ENCODE data around the gene C3orf20. TPM values are rescaled to one million over a fixed set of nuclear protein-coding genes. Genes with fewer than 3 reads are reported as not detected.

C3orf20 gene
- total RNA-seq, 1 experiment from 2014 or later = not detected

- no peak for DNase-seq (ENCODE audit: low read depth)
These were observed 97.7 kb downstream of the C3orf20 start for GRCh38 chr3:14772533-14773138.

- no peak for DNase-seq (ENCODE audit: low read depth)
These were observed 98.3 kb downstream of the C3orf20 start for GRCh38 chr3:14773281-14773680.

- DNase-seq (ENCODE audit: low read depth) = no peak
These were observed 98.8 kb downstream of the C3orf20 start for GRCh38 chr3:14773691-14774128.

GRCh38 chr3:14774431-14774830 lies 99.5 kb downstream of the C3orf20 start:
- no peak for DNase-seq (ENCODE audit: low read depth)

GRCh38 chr3:14775011-14775410 lies 100.1 kb downstream of the C3orf20 start:
- DNase-seq (ENCODE audit: low read depth) = no peak

- no peak for DNase-seq (ENCODE audit: low read depth)
These were observed 100.6 kb downstream of the C3orf20 start for GRCh38 chr3:14775563-14775962.

GRCh38 chr3:14779069-14779685 lies 104.2 kb downstream of the C3orf20 start:
- no peak for DNase-seq (ENCODE audit: low read depth)

- peak; percentile 27 for DNase-seq (ENCODE audit: low read depth)
These were observed 106.1 kb downstream of the C3orf20 start for GRCh38 chr3:14780927-14781507.

GRCh38 chr3:14783480-14784086 lies 108.6 kb downstream of the C3orf20 start:
- DNase-seq (ENCODE audit: low read depth) = no peak

GRCh38 chr3:14784087-14784681 lies 109.2 kb downstream of the C3orf20 start:
- DNase-seq (ENCODE audit: low read depth) = no peak

GRCh38 chr3:14785207-14786155 lies 110.5 kb downstream of the C3orf20 start:
- no peak for DNase-seq (ENCODE audit: low read depth)

GRCh38 chr3:14786369-14786768 lies 111.4 kb downstream of the C3orf20 start:
- DNase-seq (ENCODE audit: low read depth) = no peak

- DNase-seq (ENCODE audit: low read depth) = no peak
These were observed 112.7 kb downstream of the C3orf20 start for GRCh38 chr3:14787630-14788029.

GRCh38 chr3:14788644-14789043 lies 113.7 kb downstream of the C3orf20 start:
- DNase-seq (ENCODE audit: low read depth) = no peak

- DNase-seq (ENCODE audit: low read depth) = no peak
These were observed 114.3 kb downstream of the C3orf20 start for GRCh38 chr3:14789221-14789620.

GRCh38 chr3:14789640-14790285 lies 114.8 kb downstream of the C3orf20 start:
- no peak for DNase-seq (ENCODE audit: low read depth)

- peak; percentile 18 for DNase-seq (ENCODE audit: low read depth)
These were observed 116.5 kb downstream of the C3orf20 start for GRCh38 chr3:14791343-14791945.

- no peak for DNase-seq (ENCODE audit: low read depth)
These were observed 117.8 kb downstream of the C3orf20 start for GRCh38 chr3:14792691-14793121.

GRCh38 chr3:14793126-14793857 lies 118.4 kb downstream of the C3orf20 start:
- no peak for DNase-seq (ENCODE audit: low read depth)
